D341Med (cell line): ENCODE measurements around the gene RALGPS1.

Experiments
- DNase-seq: peaks from one replicate; pipeline ENCODE4 v3.0.0; 2012; ENCODE audit warnings: low spot score

The RALGPS1 gene

DNA sequence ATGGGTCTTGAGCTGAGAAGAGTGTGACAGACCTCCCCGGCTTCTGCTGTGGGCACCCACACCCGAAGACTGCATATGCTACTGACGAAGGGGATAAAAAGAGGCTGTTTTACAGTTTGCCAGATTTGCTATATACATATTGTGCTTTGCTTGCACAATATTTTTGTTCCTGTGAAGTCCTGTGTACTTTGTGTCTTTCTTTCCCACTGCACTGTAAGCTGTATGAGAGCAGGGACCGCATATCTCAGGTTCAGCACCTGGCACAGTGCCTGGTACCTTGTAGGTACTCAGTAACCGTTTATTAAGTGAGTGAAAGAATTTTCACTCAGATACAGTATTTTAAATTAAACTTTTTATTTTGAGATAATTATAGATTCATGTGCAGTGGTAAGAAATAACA lies 341.7 kb downstream of the RALGPS1 start:
- no peak for DNase-seq

GRCh38 chr9:127258606-127259471 lies 344.3 kb downstream of the RALGPS1 start:
- DNase-seq = no peak

- DNase-seq = no peak
Observed at GRCh38 chr9:127262602-127263001, 348.0 kb downstream of the RALGPS1 start.

DNA sequence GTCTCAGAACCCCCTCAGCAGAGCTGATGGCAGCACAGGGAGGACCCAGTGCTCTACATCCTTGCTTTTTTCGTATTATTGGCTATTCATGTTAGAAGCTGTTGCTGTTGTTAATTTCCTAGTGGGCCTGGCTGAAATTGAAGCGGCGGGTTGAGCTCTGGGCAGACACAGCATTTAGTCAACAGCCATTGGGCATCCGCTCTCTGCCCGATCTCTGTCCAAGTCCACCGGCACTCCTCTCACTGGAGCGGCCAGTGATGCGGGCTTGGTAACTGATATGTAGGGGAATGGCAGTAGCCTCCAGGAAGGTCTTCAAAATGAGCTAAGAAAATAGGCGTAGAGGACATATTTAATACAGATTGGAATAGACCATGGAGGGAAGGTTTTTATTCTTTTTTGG lies 348.7 kb downstream of the RALGPS1 start:
- DNase-seq = no peak

GRCh38 chr9:127263664-127264063 lies 349.1 kb downstream of the RALGPS1 start:
- no peak for DNase-seq

- DNase-seq = no peak
Observed at GRCh38 chr9:127264462-127265219, 350.1 kb downstream of the RALGPS1 start, which contains the start of gene GARNL3. GARNL3 (plus strand) TSS chr9:127264774; CDS start chr9:127264878, 104 bp downstream.

- no peak for DNase-seq
Observed at GRCh38 chr9:127267793-127268525, 353.4 kb downstream of the RALGPS1 start.

GRCh38 chr9:127269449-127269848 lies 354.9 kb downstream of the RALGPS1 start:
- no peak for DNase-seq
